Loucy (cell line): ENCODE results near the gene P4HA1.
"Not testable (repeated sequence)": the region's sequence is repeated elsewhere in the genome, so short reads cannot be mapped to it uniquely, and the experiment has no call there.

ENCODE experiments used
- EZH2phosphoT487 ChIP-seq: fragments of 200-600 bp; IDR thresholded peaks from 2 replicates; pipeline ENCODE4 v1.6.1; 2018; ENCODE audit warnings: antibody characterized with exemption, mild to moderate bottlenecking, moderate library complexity, borderline replicate concordance
- TF ChIP-seq, protein P1 (sequence below): fragments of 200-600 bp; sonication (generic); conservative IDR thresholded peaks from 2 replicates; pipeline ENCODE4 v1.5.1; 2014; ENCODE audit warnings: mild to moderate bottlenecking, antibody characterized with exemption, low read length

GRCh38 chr10:72989771-72990170 lies 106.9 kb downstream of the P4HA1 start:
- TF ChIP-seq, protein P1, sequence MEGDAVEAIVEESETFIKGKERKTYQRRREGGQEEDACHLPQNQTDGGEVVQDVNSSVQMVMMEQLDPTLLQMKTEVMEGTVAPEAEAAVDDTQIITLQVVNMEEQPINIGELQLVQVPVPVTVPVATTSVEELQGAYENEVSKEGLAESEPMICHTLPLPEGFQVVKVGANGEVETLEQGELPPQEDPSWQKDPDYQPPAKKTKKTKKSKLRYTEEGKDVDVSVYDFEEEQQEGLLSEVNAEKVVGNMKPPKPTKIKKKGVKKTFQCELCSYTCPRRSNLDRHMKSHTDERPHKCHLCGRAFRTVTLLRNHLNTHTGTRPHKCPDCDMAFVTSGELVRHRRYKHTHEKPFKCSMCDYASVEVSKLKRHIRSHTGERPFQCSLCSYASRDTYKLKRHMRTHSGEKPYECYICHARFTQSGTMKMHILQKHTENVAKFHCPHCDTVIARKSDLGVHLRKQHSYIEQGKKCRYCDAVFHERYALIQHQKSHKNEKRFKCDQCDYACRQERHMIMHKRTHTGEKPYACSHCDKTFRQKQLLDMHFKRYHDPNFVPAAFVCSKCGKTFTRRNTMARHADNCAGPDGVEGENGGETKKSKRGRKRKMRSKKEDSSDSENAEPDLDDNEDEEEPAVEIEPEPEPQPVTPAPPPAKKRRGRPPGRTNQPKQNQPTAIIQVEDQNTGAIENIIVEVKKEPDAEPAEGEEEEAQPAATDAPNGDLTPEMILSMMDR: not testable (repeated sequence)
- not testable (repeated sequence) for TF ChIP-seq EZH2phosphoT487
